ENCODE results near the gene LGR6.
A peak's percentile ranks its signal among the peaks of the same experiment; 100 is the strongest.

Gene LGR6

DNA sequence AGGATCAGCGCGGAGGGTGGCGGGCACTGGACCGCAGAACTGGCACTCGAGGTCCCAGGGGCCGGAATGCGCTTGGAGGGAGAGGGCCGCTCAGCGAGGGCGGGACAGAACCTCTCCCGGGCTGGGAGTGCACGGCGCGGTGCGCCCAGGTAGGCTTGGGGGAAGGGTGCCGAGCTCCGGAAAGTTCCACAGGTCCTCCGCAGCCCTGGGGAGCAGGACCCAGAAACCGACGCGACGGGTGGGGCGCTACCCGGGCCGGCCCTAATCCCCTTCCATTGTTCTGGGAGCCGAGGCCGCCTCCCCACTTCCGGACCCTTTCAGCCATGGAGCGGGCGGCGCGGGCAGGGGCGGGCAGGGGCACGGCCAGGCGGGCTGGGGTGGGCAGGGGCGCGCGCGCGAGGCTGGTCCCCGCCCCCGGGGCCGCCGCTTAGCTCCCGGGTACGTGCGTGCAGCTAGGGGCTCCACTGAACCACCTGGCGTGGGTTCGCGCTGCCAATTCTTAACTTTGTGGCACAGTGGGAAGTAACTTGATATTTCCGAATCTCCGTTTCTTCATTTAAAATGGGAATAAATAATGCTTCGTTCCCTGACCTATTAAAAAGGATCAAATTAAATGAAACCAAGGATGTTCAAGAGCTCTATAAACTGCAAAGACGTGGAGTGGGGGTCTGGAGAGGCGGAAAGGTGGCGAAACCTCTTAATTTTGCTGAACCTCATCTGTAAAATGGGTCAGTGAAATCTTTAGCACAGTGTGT, 20.7 kb downstream of the LGR6 start:
- Histone ChIP-seq H3K27me3 (peaks cover 42% of the 10 kb centered on the region), H3K9me3 (no peaks in the 10 kb centered on the region), H3K4me1 (no peaks in the 10 kb centered on the region), H3K4me3 (ENCODE audit: low read depth, low read length) (peak overlapping the region; percentile 22; the same call in 1 of the 2 replicates), H3K36me3 (no peaks in the 10 kb centered on the region)
- no peak for DNase-seq
- TF ChIP-seq CTCF (IDR thresholded peaks at IDR 0.05; ENCODE audit: low read depth, low read length): no peak

DNA sequence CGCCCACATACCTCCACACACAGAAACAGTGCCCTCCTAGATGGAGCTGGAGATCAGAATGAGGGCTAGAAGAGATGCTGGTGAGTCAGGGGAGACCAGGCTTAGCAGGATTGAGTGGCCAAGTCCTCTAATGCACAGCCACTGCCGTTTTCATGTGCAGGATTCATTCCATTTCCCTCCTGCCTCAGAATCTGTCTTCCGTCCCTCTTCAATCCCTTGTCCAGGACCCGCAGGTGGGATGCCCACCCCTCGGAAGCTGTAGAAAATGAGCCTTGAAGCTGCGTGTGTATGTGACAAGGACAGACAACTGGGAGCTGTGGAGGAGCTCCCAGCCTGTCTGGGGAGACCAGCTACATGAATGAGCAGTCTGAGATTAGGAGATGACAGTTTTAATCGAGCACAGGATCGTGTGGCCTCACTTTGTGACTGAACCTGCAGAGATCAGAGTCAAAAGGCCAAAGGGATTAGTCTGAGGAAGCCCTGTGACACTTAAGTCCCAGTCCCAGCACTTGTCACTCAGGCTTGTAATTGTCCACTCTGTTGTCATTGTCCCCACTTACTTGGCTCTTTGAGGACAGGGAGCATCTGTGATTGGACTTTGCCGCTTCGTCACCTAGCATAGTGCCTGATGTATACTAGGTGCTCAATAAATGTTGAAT, 22.0 kb downstream of the LGR6 start:
- Histone ChIP-seq H3K4me3 (ENCODE audit: low read depth, low read length) (no peak overlapping the region), H3K36me3 (no peaks in the 10 kb centered on the region), H3K27me3 (peaks cover 42% of the 10 kb centered on the region), H3K9me3 (no peaks in the 10 kb centered on the region), H3K4me1 (no peaks in the 10 kb centered on the region)
- no peak for TF ChIP-seq CTCF (IDR thresholded peaks at IDR 0.05; ENCODE audit: low read depth, low read length)
- no peak for DNase-seq

DNA sequence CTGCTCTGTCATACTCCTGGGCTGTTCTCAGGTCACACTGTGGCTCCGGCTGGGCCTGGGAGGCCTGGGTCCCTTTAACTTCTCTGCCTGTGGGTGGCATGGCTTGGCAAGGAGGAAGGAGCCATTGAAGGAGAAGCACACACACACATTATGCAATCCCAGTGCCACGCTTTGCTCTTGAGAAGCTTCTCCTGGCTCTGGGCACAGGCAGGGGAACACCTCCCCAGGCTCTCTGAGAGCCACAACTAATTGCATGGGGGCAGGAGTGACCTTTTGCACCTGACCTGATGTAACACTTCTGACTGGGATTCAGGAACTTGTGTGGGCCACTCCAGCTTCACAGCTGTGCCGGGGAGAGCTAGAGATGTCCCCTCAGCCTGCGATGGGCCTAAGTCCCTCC, 23.1 kb downstream of the LGR6 start:
- no peak for TF ChIP-seq CTCF (IDR thresholded peaks at IDR 0.05; ENCODE audit: low read depth, low read length)
- DNase-seq: no peak
- Histone ChIP-seq H3K4me3 (ENCODE audit: low read depth, low read length) (no peak overlapping the region), H3K9me3 (no peaks in the 10 kb centered on the region), H3K27me3 (peaks cover 42% of the 10 kb centered on the region), H3K4me1 (no peaks in the 10 kb centered on the region), H3K36me3 (no peaks in the 10 kb centered on the region)

- DNase-seq: no peak
- Histone ChIP-seq H3K27me3 (peaks cover 42% of the 10 kb centered on the region), H3K36me3 (no peaks in the 10 kb centered on the region), H3K4me3 (ENCODE audit: low read depth, low read length) (no peak overlapping the region), H3K4me1 (no peaks in the 10 kb centered on the region), H3K9me3 (no peaks in the 10 kb centered on the region)
- TF ChIP-seq CTCF (IDR thresholded peaks at IDR 0.05; ENCODE audit: low read depth, low read length): no peak
Observed at GRCh38 chr1:202217516-202217915, 23.9 kb downstream of the LGR6 start.

- DNase-seq: no peak
- TF ChIP-seq CTCF (IDR thresholded peaks at IDR 0.05; ENCODE audit: low read depth, low read length): no peak
- Histone ChIP-seq H3K4me1 (no peaks in the 10 kb centered on the region), H3K27me3 (peaks cover 41% of the 10 kb centered on the region), H3K36me3 (no peaks in the 10 kb centered on the region), H3K9me3 (no peaks in the 10 kb centered on the region), H3K4me3 (ENCODE audit: low read depth, low read length) (no peak overlapping the region)
Observed at GRCh38 chr1:202217951-202218350, 24.4 kb downstream of the LGR6 start.

GRCh38 chr1:202220733-202221132, 27.1 kb downstream of the LGR6 start:
- no peaks in the 10 kb centered on the region for H3K36me3 ChIP-seq
- no peaks in the 10 kb centered on the region for H3K4me1 ChIP-seq
- H3K9me3 ChIP-seq: no peaks in the 10 kb centered on the region
- H3K4me3 ChIP-seq (ENCODE audit: low read depth, low read length): no peak overlapping the region
- no peak for DNase-seq
- no peak for TF ChIP-seq CTCF (IDR thresholded peaks at IDR 0.05; ENCODE audit: low read depth, low read length)
- H3K27me3 ChIP-seq: peaks cover 18% of the 10 kb centered on the region

Data from BE2C (cell line).